ENCODE data around the gene SRPK1.
"Not testable (repeated sequence)": the region's sequence is repeated elsewhere in the genome, so short reads cannot be mapped to it uniquely, and the experiment has no call there.

The SRPK1 gene

GRCh38 chr6:35931120-35931561 lies 10.2 kb upstream of the SRPK1 start:
- no peak for DNase-seq (ENCODE audit: low read depth)

GRCh38 chr6:35929601-35930000 lies 8.7 kb upstream of the SRPK1 start:
- DNase-seq (ENCODE audit: low read depth), result no peak

GRCh38 chr6:35926509-35927215 lies 5.8 kb upstream of the SRPK1 start:
- no peak for DNase-seq (ENCODE audit: low read depth)

GRCh38 chr6:35925961-35926360 lies 5.1 kb upstream of the SRPK1 start:
- no peak for DNase-seq (ENCODE audit: low read depth)

- no peak for DNase-seq (ENCODE audit: low read depth)
These were observed 3.2 kb upstream of the SRPK1 start for GRCh38 chr6:35924146-35924545.

- DNase-seq (ENCODE audit: low read depth), result no peak
These were observed 1.2 kb upstream of the SRPK1 start for GRCh38 chr6:35922139-35922554.

GRCh38 chr6:35919827-35920751 lies 809 bp downstream of the SRPK1 start:
- peak; percentile 22 for DNase-seq (ENCODE audit: low read depth)

GRCh38 chr6:35919085-35919826 lies 1.6 kb downstream of the SRPK1 start:
- no peak for DNase-seq (ENCODE audit: low read depth)

- DNase-seq (ENCODE audit: low read depth), result not testable (repeated sequence)
These were observed 4.0 kb downstream of the SRPK1 start for GRCh38 chr6:35916893-35917292.

- no peak for DNase-seq (ENCODE audit: low read depth)
These were observed 4.8 kb downstream of the SRPK1 start for GRCh38 chr6:35916056-35916455.

- DNase-seq (ENCODE audit: low read depth), result no peak
These were observed 6.4 kb downstream of the SRPK1 start for GRCh38 chr6:35914536-35914935.

- DNase-seq (ENCODE audit: low read depth), result no peak
These were observed 8.8 kb downstream of the SRPK1 start for GRCh38 chr6:35911871-35912653.

GRCh38 chr6:35909571-35909970 lies 11.3 kb downstream of the SRPK1 start:
- not testable (repeated sequence) for DNase-seq (ENCODE audit: low read depth)

GRCh38 chr6:35908753-35909401 lies 12.0 kb downstream of the SRPK1 start:
- DNase-seq (ENCODE audit: low read depth), result not testable (repeated sequence)

- DNase-seq (ENCODE audit: low read depth), result no peak
These were observed 13.1 kb downstream of the SRPK1 start for GRCh38 chr6:35907750-35908149.

- DNase-seq (ENCODE audit: low read depth), result no peak
These were observed 14.4 kb downstream of the SRPK1 start for GRCh38 chr6:35906499-35906846.

GRCh38 chr6:35905841-35906498 lies 14.9 kb downstream of the SRPK1 start:
- no peak for DNase-seq (ENCODE audit: low read depth)

GRCh38 chr6:35905141-35905785 lies 15.6 kb downstream of the SRPK1 start:
- DNase-seq (ENCODE audit: low read depth), result no peak

- no peak for DNase-seq (ENCODE audit: low read depth)
These were observed 17.2 kb downstream of the SRPK1 start for GRCh38 chr6:35903679-35904078.

GRCh38 chr6:35900448-35900847 lies 20.4 kb downstream of the SRPK1 start:
- no peak for DNase-seq (ENCODE audit: low read depth)
